ENCODE results near the gene GPD2. TPM values are rescaled to one million over a fixed set of nuclear protein-coding genes. Genes with fewer than 3 reads are reported as not detected.

GPD2 gene
- total and polyA plus RNA-seq, 2 of the 8 experiments (the other 6 are each of a cell fraction or from before 2014, with no cell fraction given) = 8.4 to 43.1 TPM

DNA sequence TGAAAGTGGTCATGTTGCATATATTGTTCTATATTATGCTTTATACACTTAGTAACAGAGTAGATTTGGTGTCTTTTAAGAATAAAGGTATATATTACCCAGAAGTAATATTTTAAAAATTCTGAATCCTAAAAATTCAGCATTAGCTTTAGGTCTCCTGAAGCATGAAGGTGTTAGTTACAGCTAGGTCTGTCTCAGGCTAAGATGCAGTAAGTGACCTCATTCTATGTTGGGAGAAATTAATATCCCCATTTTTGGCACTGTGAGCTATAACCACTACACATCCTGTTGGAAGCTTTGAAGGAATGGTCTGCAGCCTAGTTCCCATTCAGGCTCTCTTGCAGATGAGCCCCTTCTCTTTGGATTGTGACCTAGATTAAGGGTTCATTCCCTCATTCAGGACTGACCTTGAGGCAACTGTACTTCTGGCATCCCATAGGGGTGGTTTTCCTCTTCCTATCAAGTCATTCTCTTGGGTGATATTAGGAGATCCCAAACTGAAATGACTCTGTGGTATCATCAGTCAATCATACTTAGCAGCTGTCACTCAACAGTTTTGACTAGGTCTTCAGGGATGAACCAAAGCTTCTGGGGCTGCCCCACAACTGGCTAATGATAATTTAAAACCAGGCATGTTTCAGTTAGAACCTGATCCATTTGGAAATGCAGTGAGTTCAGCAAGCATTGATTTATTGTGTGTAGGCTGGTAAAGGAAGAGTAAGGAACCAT lies 117.7 kb downstream of the GPD2 start:
- H3K4ac ChIP-seq (replicated peaks; ENCODE audit: insufficient read length, low read depth, low read length) = no peak overlapping the region
- H2AK5ac ChIP-seq (ENCODE audit: low read depth, low read length) = no peak overlapping the region
- no peaks in the 10 kb centered on the region for H4K20me1 ChIP-seq (replicated peaks in 1 of 2; ENCODE audit: control insufficient read depth in 1 of 2, insufficient read depth in 2 of 2, low read length in 2 of 2)
- no peak overlapping the region for H3K27ac ChIP-seq (ENCODE audit: low read depth, low read length)
- no peak overlapping the region for H3K23ac ChIP-seq (ENCODE audit: insufficient read length)
- no peak overlapping the region for H2BK15ac ChIP-seq (ENCODE audit: low read length)
- H3K23me2 ChIP-seq (ENCODE audit: low read depth, low read length) = no peaks in the 10 kb centered on the region
- H2BK20ac ChIP-seq (ENCODE audit: low read length) = no peak overlapping the region
- no peaks in the 10 kb centered on the region for H3K9me3 ChIP-seq (ENCODE audit: insufficient read depth in 2 of 2, low read depth in 1 of 2, low read length in 1 of 2)
- H3K36me3 ChIP-seq (ENCODE audit: control insufficient read depth in 2 of 4, insufficient read depth in 4 of 4, low read length in 3 of 4) = peaks cover 0 to 4% (median 2%) of the 10 kb centered on the region in 4 experiments; a peak in 3 of 8 replicates
- H3K79me1 ChIP-seq (ENCODE audit: low read depth, low read length) = no peaks in the 10 kb centered on the region
- H3K4me1 ChIP-seq (replicated peaks in 1 of 4; ENCODE audit: control insufficient read depth in 3 of 4, insufficient read depth in 4 of 4, low read length in 3 of 4) = no peaks in the 10 kb centered on the region
- H4K8ac ChIP-seq (ENCODE audit: extremely low read depth, insufficient read depth, low read length) = no peak overlapping the region
- H2BK120ac ChIP-seq (replicated peaks; ENCODE audit: low read depth, low read length) = no peak overlapping the region
- no peak overlapping the region for H4K91ac ChIP-seq (replicated peaks; ENCODE audit: insufficient read length, low read length)
- no peak overlapping the region for H3K4me3 ChIP-seq (ENCODE audit: extremely low read depth in 1 of 4, insufficient read depth in 2 of 4, low read depth in 3 of 4, low read length in 4 of 4)
- H3K4me2 ChIP-seq (ENCODE audit: insufficient read depth in 1 of 2, low read depth in 2 of 2, low read length in 2 of 2) = no peak overlapping the region
- ChIA-PET CTCF (ENCODE audit: partially characterized antibody) (interaction anchor here (1.4 kb wide), 1 partner anchor 9 kb away, joined by 3 read pairs; no protein-coding TSS in a partner anchor), POLR2A (ENCODE audit: partially characterized antibody) (no interaction called here)
- no peak overlapping the region for H3K14ac ChIP-seq (ENCODE audit: insufficient read length)
- no peaks in the 10 kb centered on the region for H3K27me3 ChIP-seq (replicated peaks in 1 of 4; ENCODE audit: control insufficient read depth in 3 of 4, extremely low read depth in 1 of 4, insufficient read depth in 3 of 4, low read length in 3 of 4)
- no peak overlapping the region for H3K56ac ChIP-seq (replicated peaks; ENCODE audit: insufficient read length, low read depth, low read length)
- no peak overlapping the region for H2BK5ac ChIP-seq (ENCODE audit: low read depth, low read length)
- H3K18ac ChIP-seq (ENCODE audit: extremely low read depth, low read length) = no peak overlapping the region
- no peak overlapping the region for H4K5ac ChIP-seq (ENCODE audit: insufficient read length, low read depth, low read length)
- FAIRE-seq (no peak), DNase-seq (ENCODE audit: low read depth in 1 of 2, low spot score in 2 of 2) (no peak)
- no peak overlapping the region for H3K9ac ChIP-seq (replicated peaks in 1 of 4; ENCODE audit: extremely low read depth in 1 of 4, low read depth in 3 of 4, low read length in 3 of 4)
- H2AFZ ChIP-seq (ENCODE audit: low read length) = no peak overlapping the region
- H2BK12ac ChIP-seq (ENCODE audit: low read depth, low read length) = no peak overlapping the region
- no peaks in the 10 kb centered on the region for H3K79me2 ChIP-seq (ENCODE audit: control insufficient read depth in 1 of 2, insufficient read depth in 2 of 2, low read length in 2 of 2)
- TF ChIP-seq CHD1 (IDR thresholded peaks at IDR 0.05; ENCODE audit: low read depth, low read length) = no peak
- no peak for TF ChIP-seq SUZ12 (IDR thresholded peaks at IDR 0.05; ENCODE audit: low read length)
- TF ChIP-seq EGR1 (IDR thresholded peaks at IDR 0.05; ENCODE audit: borderline replicate concordance, low read depth, low read length) = no peak
- TF ChIP-seq, protein P1, sequence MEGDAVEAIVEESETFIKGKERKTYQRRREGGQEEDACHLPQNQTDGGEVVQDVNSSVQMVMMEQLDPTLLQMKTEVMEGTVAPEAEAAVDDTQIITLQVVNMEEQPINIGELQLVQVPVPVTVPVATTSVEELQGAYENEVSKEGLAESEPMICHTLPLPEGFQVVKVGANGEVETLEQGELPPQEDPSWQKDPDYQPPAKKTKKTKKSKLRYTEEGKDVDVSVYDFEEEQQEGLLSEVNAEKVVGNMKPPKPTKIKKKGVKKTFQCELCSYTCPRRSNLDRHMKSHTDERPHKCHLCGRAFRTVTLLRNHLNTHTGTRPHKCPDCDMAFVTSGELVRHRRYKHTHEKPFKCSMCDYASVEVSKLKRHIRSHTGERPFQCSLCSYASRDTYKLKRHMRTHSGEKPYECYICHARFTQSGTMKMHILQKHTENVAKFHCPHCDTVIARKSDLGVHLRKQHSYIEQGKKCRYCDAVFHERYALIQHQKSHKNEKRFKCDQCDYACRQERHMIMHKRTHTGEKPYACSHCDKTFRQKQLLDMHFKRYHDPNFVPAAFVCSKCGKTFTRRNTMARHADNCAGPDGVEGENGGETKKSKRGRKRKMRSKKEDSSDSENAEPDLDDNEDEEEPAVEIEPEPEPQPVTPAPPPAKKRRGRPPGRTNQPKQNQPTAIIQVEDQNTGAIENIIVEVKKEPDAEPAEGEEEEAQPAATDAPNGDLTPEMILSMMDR (IDR thresholded peaks at IDR 0.05; ENCODE audit: control extremely low read depth in 1 of 3, insufficient read depth in 1 of 3, low read depth in 1 of 3, low read length in 3 of 3) = no peak
- no peak for TF ChIP-seq NANOG (IDR thresholded peaks at IDR 0.05; ENCODE audit: insufficient read depth, low read depth, low read length, poor library complexity, severe bottlenecking)
- no peak for TF ChIP-seq PHF8 (conservative IDR thresholded peaks at IDR 0.05; ENCODE audit: low read depth, low read length)
- TF ChIP-seq, protein P2, sequence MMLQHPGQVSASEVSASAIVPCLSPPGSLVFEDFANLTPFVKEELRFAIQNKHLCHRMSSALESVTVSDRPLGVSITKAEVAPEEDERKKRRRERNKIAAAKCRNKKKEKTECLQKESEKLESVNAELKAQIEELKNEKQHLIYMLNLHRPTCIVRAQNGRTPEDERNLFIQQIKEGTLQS (IDR thresholded peaks at IDR 0.05; ENCODE audit: insufficient read depth, low read depth, low read length) = no peak
- no peak for TF ChIP-seq BRCA1 (IDR thresholded peaks at IDR 0.05; ENCODE audit: low read depth, low read length)
- no peak for TF ChIP-seq POU5F1 (IDR thresholded peaks at IDR 0.05; ENCODE audit: low read depth, low read length)
- no peak for TF ChIP-seq JUN (IDR thresholded peaks at IDR 0.05; ENCODE audit: low read depth, low read length)
- no peak for TF ChIP-seq TBP (IDR thresholded peaks at IDR 0.05; ENCODE audit: low read depth, low read length)

All from H1 (cell line).